Activated gamma-delta T cell treated with Interleukin-2 at 50 U/mL for 16 hours (primary cell): ENCODE results near the gene ORM2.

Experiments
- DNase-seq: peaks from one replicate; pipeline ENCODE4 v3.0.0-alpha.2; 2020

The ORM2 gene

DNA sequence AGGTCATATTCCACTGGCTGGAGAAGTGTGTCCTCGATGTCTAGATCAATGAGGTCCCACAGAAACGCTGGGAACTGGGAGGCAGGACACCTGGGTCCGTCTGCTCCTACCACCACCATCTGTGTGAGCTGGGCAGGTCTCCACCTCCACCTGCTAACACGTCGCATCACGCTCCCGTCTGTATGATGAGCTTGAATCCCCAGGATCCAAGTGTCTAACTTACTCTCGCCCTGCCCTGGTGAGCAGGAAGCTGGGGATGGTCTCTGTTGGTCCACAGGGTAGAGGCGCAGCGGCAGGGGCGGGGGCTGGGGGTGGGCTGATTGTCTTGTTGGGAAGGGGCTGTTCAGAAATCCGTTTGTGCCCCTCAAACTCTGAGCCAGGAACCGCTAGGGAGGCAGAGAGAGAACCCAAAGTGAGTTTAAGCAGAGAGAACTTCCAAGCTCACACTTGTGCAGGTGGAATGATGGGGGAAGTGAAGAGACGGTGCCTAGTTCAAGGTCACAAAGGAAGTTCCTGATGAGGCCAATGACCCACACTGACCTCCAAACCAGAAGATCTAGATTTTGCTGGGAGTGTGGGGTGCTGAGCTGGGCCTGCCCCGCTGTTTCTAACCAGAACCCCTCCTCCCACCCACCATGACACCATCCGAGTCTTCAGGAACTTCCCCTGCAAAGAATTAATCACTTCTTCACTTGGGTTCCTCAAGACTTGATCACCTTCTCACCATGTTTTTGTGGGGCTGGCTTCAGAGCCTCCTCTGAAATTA, 21.1 kb downstream of the ORM2 start:
- DNase-seq: no peak

DNA sequence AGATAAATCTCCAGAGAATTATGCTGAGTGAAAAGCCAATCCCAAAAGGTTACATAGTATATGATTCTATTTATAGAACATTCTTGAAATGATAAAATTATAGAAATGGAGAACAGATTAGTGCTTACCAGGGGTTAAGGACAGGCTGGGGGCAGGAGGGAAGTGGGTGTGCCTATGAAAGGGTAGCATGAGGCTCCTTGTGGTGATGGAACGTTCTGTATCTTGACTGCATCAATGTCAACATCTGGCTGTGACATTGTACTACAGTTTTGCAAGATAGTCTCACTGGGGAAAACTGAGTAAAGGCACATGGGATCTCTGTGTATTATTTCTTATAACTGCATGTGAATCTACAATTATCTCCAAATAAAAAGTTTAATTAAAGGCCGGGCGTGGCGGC, 22.3 kb downstream of the ORM2 start:
- DNase-seq: no peak

DNA sequence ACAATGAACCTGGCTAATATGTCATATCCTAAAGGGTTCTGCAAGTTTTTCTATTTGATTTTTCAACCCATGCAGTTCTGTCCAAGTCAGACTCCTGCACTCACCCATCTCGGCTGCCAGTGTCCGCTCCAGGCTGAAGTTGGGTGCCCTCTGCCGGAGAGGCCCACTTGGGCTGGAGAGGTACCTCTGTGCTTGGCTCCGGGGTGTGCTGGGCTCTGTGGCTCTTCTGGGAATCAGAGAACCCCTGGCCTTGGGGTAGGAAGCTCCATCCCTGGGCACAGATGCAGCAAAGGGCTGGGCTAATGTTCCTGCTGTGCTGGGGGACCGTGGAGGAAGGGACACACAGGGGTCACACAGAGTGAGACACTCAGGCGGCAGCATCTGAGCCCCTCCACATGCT, 26.2 kb downstream of the ORM2 start:
- DNase-seq: no peak

DNA sequence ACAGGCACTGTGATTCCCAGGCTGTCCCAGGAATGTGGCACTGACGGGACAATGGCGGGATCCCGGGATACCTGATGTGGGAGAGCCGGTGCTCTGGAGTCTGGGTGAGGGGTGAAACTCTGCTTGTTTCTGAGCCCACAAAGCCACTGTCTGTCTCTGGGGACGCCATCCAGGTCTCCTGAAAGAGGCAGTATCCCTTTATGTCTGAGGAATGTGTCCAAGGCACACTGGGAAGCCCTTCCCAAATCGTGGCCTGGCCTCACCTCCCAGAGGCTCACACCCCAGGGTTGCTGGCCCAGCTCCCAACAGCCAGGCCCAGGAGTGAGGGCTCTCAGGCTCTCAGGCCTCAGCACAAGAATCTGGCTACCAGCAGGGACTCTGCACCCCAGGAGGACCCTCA, 27.1 kb downstream of the ORM2 start:
- no peak for DNase-seq

DNA sequence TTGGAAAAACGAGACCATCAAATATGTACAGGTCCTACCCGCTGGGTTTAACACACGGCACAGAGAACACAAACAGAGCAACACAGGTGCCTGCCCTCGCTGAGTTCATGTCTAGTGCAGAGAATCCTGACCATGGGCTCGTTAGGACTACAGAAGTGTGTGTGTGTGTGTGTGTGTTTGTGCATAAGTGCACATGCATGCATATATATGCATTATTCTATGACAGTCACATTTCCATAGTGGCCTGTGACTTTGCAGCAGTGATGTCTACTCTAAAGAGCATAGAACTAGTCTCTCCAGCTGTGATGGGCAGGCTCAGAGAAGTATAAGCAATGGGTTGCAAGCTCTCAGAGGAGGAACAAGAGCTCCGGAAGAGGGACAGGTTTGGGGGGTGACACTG, 27.7 kb downstream of the ORM2 start:
- DNase-seq: no peak

DNA sequence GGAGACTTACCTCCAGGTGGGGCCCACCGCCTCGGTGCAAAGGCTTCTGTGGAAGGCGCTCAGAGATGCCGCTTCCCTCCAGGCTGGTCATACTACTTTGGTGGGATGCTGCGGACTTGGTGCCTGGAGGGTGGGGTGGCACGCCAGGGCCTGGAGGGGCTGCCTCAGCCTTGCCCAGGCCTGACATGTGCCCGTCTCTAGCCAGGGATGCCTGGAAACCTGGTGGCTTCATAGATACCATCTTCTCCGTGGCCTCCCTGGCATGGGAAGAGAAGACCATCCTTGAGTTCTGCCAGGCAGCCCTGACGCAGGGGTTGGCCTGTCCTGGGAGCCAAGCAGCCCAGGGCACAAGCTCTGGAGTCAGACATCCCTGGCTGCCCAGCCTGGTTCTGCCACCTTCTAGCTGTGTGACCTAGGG, 28.3 kb downstream of the ORM2 start:
- no peak for DNase-seq

DNA sequence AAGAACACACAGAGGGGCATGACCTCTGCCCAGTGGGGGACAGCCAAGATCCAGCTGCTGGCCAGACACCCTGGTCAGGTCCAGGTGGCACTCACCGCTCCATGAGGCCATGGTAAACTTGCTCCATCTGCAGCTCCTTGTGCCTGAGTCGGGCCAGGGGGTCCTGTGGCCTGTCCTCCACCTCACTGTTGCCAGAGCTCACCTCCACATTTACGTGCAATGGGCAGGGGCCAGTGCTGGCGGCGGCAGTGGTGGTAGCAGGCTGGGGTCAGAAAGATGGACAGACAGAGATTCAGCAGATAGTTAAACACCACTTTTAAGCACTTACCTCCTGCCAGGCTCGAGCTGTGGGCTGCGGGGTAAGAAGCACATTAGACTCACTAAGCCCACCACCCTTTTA, 30.1 kb downstream of the ORM2 start:
- DNase-seq: no peak

DNA sequence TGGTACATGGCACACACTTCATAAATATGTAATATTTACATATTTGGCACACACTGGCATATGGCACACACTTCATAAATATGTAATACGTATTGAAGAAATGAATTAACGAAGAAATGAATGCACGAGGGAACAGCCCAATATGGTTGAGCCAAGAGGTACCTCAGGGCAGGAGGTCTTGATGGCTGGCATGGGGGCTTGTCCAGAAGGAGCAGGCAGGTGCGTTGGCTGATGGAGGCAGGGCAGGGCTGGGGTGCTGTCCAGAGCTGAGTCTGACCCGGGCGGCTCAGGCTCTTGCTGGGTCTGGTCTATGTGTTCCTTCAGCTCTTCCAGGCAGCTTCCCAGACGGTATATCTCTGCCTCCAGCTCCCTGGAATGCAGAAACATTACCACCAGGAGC, 31.9 kb downstream of the ORM2 start:
- DNase-seq: no peak

DNA sequence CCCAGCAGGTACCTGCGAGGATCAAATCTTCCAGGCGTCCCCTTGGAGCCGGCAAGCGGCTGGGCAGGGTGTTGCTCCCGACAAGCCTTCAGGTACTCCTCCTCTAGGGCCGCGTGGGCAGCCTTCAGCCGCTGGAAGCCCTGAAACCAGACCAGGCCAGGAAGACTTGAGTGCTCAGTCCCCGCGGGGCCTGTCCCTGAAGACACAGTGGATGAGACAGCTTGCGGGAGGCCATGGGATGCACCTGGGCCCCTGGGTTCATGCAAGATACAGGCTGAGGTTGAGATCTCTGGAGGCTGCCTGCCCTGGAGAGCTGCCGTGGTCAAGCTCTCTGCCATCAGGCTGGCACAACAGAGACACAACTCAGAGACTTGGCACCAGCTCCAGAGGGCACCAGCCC, 32.7 kb downstream of the ORM2 start:
- DNase-seq: no peak

DNA sequence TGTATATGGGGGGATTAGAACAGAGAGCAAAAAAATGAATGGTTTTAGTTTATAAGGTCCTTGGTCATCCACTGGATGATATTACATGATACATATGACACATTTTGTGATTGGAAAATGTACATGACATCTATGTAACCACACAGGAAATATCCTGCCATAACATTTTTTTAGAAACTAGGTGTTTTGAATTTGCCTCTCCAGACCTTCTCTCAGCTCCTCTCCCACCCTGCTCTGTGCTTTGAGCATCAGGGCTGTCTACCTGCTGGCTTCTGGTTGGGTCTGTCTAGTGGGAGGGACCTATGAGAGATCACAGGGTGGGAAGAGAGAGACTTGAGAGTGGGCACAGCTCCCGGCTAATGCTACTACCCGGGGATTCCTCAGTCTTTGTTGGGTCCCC, 33.8 kb downstream of the ORM2 start:
- DNase-seq: no peak

DNA sequence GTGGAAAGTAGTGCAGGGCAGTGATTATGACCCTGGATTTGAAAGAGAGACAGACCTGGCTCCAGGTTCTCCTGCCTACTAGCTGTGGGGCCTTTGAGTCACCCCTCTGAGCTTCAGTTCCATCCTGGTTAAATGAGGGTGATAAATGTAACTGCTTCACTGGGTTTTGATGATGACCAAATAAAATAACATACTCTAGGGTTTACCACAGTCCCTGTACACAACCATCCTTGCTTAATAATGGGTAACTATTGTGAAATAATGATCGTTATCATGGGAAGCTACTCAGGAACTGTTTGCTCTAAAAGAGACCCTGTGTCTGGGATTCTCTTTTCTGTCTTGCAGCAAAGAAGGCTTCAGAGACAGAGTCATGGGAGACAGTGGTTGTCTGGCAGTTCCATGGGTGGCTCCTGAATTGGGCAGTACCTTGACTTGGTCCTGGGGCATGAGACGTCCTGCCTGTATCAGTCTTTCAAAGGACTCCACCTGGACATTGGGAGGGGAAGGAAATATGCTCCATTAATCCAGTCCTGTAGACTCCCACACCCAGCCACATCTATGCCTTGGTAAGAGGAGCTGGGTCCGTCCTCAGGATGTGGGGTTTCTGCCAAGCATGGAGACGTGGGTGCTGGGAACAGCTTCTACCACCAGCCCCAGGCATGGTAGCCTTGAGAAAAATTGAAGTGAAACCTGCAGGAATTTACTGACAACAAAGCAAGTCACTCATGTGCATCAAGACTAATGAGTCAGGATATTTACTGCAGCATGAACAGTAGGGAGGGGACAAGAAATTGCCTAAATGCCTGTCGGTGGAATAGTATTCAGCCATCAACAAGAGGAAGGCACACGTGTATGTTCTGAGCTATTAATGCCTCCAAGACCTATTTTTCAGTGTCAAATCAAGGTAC, 34.7 kb downstream of the ORM2 start:
- no peak for DNase-seq

DNA sequence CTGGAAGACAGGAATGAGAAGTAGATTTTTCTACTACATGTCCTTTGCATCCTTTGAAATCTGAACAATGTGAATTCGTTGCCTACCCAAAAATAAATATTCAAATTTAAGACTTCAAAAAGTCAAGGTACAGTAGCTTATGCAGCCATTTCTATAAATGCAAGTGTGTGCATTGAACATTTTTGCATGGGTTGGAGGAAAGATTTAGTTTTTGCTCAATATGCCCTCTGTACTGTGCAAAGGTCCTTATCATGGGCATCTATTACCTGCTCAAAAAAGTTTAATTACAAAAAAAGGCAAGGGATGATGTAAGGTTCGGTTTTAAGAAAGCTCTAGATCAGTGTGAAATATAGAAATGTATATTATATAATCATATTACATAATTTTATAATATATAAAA, 35.5 kb downstream of the ORM2 start:
- no peak for DNase-seq

DNA sequence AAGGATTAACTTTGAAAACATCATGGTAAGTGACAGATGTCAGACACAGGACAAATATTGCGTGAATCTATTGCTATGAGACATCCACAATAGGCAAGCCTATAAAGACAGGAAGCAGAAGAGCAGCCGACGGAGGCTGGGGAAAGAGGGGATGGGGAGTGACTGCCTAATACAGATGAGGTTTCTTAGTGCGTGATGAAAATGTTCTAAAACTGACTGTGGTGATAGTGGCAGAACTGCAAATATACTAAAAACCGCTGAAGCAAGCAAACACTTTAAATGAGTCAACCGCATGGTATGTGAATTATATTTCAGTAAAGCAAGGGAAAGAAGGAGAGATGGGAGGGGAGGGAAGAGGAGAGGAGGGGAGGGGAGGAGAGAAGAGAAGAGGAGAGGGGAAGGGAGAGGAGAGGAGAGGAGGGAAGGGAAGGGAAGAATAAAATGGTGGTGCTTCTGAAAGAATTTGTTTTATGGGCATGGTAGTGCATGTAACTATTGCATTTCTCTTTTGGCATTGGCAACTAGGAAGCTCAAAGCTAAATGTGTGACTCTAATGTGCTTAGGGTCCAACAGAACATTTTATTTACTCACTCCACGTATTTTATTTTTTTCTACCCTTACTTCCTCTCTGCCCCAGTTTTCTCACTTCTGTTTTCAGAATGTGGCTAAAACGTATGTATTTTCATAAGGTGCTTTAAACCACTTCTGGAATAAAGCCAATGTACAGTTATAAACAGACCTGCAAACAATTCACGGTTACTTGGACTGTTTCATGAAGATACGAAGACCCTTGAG, 36.9 kb downstream of the ORM2 start:
- no peak for DNase-seq

DNA sequence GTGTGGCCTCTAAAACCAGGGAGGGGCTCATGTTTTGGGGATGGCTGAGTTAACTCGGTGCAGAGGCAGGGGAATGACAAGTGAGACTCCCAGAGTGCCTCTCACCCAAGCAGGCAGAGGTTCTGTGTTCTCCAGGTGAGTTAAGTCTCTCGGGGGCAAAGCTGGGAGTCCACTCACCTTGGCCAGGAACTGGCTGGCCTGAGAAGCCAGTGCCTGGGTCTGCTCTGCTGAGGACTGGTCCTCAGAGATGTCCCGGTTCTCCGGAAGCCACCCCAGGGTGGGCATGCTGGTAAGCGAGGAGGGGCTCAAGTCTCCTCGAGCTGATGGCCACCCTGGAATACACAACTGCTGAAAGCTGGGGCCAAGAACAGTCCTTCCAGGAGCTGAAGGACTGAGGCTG, 37.7 kb downstream of the ORM2 start:
- DNase-seq: no peak

DNA sequence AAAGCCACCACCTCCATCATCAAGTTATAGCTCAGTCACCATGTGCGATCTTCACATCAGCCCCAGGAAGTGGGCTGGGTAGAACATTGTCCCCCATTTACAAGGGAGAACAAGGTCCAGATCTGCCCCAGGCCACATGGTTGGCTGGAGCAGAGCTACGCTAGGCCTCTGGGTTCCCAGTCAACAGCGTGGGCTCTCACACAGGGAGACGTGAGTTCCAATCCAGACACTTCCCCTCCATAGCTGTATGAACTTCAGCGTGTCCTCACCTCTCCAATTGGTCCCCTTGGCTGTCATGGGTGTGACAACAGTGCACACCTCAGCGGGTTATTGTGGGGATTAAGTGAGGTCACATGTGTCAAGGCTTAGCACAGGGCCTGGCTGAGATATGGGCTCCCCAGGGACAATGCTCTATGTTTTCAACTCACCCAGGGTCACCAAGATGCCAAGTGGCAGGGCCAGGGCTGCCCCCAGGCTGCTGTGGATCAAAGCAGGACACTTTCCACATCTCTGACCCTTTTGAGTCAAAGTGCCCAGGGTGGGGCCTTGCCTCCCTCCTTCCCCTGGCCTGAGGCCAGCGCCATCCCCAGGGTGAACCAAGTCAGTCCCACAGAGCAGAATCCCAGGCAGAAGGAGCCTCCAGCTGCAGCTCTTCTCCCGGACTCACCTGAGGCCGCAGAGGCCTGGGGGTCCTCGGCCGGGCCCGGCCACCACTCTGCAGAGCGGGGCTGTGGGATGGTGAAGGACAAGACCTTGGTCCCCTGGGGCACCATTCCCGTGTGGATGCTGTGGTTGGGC, 38.3 kb downstream of the ORM2 start:
- DNase-seq: no peak

DNA sequence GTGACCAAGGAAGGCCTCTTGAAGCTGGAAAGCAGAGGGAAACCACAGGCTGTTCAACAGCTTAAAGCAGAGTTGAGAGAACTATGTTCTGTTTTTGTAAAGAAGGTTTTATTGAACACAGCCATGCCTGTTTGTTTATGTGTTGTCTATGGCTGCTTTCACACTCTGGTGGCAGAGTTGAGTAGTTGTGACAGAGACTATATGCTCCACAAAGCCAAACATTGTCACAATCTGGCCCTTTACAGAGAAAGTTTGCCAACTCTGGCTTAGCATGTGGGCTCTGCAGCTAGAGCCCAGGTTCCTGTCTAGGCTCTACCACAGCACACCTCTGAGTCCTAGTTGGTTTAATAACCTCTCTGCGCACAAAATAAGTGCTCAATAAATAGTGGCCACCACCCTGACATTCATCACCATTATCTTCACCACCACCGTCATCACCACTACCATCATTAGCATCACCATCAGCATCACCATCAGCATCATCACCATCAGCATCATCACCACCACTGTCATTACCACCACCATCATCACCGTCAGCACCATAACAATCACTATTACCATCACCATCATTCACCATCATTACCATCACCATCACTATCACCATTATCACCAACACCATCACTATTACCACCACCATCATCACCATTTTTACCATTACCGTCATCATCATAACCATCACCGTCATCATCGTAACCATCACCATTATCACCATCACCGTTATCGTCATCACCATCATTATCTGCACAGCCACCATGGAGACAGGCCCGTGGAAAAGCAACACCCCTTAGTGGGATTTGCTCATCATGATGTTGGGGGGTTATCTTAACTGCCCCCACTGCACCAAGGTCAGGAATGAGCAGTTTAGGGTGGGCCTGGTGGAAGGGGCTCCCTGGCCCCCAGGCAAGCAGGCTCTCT, 39.8 kb downstream of the ORM2 start:
- no peak for DNase-seq

DNA sequence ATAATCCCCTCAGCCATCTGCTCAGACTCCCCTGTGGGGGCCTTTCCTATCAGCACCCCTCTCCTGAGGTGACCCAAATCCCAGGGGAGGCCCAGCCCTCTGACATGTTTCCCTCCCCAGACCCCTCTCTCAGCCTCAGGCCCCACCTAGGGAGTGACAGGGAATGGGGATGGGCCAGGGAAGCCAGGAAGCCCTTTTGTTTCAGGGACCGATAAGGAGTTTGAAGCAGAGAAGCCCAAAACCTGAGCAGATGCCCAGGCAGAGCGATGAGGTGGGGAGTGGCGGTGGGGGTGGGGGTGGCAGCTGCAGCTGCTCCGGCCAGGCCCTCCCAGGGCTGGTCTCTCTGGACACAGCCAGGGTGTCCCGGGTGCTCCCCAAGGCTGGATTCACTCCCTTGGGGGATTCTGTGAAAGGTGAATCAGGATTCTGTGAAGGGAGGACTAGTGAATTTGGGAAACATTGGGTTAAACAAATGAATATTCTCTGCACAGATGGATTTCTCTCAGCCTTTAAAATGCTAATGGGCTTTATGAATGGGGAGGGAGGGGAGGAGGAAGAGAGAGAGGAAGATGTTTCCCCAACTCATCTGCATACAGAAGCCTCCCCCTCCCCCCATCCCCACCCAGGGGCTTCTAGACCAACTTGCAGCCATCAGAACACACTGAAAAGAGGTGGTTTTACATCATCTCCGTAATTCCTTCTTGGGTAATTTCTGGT, 40.7 kb downstream of the ORM2 start:
- DNase-seq: no peak

DNA sequence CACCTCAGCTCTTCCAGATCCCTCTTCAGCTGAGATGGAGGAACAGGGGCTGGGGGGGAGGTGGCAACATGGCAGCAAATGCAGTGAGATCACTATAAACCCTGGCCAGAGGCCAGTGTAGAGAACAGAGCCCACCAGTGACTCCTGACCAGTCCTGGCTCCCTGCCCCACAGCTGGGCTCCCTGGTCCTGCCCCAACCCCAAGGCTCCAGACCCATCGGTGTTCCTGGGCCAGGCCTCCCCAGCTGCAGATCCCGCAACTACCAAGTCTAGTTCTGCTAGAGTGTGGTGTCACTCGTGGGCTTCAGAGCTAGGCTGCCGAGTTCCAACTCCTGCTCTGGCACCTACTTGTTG, 41.3 kb downstream of the ORM2 start:
- DNase-seq: no peak

DNA sequence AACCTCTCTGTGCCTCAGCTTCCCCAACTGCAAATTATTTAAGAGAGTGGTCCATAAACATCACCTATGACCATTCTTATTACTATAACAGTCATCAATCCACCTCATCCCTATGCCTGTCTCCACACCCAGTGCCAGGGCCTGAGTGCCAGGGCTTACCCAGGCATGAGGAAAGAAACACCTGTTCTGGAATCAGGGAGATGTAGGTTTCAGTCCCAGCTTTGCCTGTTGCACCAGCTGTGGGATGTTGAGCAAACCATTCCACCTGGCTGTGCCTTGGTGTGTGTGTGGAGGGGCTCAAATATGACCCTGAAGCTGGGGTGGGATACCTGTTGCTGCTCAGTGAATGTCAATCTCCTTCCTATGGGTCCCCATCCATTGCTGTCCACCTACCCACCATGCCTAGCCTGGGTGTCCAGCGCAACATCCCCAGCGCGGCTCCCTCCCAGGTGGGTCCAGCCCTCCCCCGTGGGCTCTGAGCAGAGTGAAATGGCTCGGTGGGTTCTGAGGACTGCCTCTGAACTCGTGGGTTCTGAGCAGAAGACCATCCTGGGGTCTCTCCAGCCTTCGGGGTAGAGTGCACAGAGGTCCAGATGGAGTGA, 41.8 kb downstream of the ORM2 start:
- no peak for DNase-seq
